CD4-positive, alpha-beta T cell treated with Interleukin-1 beta for 1 hour (primary cell): ENCODE measurements around the gene KIF6.
"Not testable (repeated sequence)": the region's sequence is repeated elsewhere in the genome, so short reads cannot be mapped to it uniquely, and the experiment has no call there.

Experiments used
- DNase-seq, 2 donors: peaks; one replicate each; pipeline ENCODE4 v3.0.0-alpha.2; 2020 to 2022

The KIF6 gene

DNA sequence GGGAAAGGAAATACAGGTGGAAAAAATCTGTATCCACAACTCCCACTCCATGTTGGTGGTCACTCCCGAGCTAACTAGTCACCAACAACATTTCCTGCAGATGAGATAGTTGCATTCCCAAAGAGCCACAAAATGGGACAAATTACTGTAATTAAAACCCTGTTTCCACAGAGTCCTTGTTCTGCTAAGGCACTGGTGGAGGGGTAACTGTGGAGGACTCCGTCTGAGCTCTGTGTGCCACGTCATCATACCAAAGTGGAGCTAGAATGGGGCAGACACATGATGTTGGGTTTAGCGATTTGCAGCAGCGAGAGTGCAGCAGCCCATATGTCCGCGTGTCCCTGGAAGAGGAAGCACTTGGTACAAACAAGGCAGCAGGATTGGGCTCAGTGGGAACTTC, 230.2 kb downstream of the KIF6 start:
- DNase-seq: no peak

DNA sequence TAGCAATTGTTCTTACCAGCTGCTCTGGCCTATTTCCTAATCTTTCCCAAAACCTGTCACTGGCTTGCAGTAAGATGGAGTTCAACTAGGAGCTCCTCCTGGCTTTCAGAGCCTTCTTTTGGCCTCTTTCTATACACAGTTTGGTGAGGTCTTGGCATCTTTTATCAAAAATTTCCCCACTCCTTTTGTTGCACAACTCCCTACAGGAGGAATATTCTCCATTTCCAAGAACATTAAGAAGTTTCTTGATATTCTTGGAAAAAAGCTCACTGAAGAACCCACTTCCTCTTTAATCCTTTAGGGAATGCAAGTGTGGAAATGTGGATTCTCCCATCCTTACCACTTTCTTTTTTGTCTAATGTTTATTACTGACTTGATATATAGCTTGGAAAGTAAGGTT, 231.4 kb downstream of the KIF6 start:
- no peak for DNase-seq

DNA sequence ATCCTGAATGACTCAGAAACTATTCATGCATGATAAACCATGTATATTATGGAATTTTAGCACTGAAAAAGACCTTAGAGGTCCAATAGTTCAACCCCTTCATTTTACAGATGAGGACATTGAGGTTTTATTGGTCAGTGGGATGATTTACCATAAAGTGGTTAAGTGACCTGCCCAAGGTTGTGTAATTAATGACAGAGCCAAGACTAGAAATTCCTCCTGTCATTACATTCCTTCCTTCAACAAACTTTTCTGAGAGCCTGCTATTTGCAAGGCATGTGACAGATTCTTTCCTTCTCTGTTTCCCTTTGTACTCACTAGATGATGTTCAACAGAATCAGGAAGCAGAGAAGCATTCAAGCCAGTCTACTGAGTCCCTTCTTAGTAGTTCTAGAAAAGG, 232.0 kb downstream of the KIF6 start:
- DNase-seq: no peak

DNA sequence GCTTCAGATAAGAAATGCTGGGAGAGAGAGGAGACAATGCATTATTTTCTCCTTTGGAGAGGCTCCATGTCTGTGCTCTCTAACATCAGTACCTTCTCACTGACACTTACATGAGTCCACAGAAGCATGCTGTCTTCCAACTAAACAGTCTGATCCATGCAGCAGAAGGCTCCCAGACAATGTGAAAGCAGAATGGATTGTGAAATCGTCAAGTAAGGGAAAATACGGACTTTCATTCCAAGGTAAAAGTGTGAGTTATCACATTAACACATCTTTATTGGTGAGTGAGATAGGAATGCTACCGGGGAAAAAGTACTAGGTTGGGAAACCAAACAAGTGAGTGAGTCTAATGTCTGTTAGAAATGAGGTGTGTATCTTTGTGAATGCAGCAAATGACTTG, 235.1 kb downstream of the KIF6 start:
- DNase-seq: no peak

DNA sequence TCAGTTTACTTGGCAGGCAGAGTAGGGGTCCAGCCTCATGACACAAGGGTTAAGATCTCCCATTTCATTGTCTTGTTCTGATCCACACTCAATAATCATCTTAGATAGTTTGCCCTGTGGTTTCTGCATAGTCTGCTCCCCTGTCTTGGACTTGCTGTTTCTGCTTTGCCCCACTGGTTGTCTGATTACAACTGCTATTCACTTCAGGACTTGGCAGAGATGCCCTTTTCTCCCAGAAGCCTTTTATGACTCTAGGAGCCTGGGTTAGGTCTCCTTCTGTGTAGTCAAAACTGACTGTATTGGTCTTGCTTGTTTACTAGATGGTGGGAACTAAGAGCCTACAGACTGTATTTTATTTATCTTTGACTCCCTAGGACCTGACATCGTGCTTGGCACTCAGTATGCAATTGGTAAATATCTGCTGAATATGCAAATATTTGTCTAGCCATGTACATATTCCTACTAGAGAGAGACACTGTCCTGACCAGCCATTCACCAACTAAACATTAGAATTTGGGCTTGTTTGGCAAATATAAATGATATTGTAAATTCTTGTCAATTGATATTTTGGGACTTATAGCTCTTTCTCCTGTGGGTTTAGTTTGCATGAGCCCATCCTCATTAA, 236.8 kb downstream of the KIF6 start:
- DNase-seq: no peak

DNA sequence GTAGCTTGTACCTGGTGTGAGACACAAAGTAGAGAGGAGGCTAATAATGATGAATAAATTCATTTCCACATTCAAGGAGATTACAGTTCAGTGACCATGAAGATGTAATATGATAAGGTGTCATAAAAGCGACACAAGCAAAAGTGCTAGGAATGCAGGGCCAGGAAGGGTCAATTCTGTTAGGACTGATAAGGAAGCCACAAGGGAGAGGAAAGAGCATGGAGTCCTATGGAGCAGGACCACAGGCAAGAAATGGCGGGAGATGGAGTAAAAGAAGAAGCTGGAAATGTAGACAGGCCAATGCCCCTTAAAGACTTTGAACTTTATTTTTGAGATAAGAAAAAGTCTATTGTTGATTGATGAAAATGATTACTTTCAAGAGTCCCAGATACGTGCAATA, 240.9 kb downstream of the KIF6 start:
- no peak for DNase-seq

DNA sequence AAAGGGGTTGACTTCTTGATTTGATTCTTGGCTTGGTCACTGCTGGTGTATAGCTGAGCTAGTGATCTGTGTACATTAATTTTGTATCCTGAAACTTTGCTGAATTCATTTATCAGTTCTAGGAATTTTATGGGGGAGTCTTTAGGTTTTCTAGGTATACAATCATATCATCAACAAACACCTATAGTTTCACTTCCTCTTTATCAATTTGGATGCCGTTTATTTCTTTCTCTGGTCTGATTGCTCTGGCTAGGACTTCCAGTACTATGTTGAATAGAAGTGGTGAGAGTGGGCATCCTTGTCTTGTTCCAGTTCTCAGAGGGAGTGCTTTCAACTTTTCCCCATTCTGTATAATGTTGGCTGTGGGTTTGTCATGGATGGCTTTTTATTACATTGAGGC, 245.4 kb downstream of the KIF6 start:
- DNase-seq: not testable (repeated sequence)

DNA sequence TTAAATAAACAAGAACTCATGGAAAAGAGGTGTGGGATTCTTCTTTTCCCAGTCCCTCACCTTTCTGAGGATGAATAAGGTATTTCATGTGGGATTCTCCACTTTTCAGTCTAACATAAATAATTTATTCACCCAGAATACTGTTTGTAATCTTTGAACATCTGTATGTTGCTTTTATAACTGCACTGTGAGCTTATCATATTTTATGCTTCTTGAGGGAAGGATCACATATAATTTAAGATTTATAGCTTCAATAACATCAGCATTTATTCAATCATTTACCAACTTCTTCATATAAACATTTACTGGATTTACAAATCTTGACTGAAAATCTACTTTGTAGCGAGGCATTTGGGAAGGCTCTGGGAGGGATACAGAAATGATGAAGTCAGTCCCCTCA, 248.5 kb downstream of the KIF6 start:
- DNase-seq: no peak

DNA sequence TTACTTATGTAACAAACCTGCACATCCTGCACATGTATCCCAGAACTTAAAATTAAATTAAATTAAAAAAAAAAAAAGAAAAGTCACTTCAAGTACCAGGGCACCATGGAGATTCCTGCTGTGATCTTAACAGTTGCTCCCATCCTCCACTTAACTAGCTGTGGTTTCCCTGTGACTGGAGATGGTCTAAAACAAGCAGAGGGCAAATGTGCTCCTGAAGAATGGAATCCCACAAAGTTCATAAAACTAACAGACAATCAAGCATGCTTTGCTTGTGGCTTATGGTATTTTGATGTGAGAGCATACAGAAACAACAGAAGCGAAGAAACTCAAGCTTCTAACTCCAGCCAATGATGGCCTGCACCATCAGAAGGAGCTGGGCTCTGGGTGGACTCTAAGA, 249.1 kb downstream of the KIF6 start:
- no peak for DNase-seq

DNA sequence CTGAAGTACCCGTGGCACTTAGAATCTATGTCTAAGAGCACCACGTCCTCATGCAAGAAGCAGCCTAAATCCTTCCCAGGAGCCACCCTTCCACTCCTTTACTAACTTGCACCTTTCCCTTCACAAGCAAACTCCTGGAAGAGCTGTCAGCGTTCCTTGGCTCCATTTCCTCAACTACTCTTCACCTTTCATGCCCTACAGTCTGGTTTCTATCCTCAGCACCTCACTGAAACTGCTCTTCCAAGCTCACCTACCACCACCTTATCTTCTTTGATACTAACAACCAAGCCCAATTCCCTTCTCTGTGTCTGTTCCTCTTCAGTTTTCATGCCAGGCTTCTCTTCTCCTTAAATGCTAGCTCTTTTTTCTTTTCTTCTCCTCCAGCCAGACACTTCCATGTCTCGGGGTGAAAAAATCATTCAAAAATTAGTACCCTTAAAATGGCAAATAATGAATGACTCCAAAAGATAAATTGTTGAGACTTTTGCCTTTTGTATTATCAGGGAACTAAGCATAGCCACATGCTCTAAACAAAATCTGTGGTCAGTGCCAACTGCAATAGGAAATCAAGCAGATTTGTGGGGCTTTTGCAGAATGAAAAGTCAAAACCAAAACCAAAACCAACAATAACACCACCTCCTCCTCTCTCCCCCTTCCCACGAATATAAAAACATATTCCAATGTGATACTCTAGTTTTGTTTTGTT, 253.1 kb downstream of the KIF6 start:
- DNase-seq: no peak

DNA sequence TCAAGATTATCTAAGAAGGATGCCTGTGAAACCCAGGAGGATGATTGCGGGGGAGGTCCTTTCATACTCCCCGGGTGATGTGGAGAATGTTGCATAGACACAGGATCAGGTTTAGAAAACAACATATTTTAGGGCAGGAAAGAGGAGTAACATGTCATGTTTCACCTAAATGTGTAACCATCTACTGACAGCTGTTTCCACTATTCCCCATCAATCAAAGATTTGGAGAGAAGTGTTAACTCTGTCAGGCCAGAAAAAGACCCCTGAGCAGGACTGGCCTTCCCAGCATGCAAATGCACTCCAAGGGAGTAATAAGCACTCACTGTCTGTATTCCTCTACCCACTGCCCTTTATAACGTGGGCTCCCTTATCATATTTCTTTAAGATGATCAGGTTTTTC, 254.7 kb downstream of the KIF6 start:
- DNase-seq: no peak

DNA sequence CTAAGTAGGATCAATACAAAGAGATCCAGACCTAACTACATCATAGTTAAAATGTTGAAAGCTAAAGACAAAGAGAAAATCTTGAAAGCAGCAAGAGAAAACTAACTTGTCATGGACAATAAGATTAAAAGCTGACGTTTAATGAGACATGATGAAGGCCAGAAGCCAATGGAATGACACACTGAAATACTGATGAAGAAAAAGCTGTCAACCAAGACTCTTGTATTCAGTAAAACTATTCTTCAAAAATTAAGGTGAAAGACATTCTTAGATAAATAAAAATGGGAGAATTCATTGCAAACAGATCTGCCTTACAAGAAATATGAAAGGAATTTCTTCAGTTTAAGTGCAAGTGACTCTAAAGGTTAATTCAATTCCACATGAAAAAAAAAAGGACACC, 256.8 kb downstream of the KIF6 start:
- no peak for DNase-seq

DNA sequence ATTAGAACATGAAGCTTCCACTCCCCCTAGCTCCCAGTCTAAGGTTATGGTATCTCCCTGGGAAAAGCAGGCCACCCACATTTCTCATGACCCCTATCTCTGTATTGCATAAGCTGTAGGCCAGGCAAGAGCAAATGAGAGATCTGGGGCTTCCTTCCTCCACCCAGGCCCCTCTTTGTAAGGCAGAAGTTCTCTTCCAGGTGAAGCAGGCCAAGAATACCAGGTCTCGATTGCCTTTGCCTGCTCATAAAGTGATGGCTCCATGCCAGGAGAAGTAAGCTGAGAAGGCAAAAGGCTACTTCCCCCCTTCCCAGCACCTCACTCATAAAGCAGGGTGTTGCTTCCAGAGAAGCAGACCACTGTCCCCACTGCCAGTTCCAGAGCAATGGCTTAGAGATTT, 258.6 kb downstream of the KIF6 start:
- DNase-seq: no peak

DNA sequence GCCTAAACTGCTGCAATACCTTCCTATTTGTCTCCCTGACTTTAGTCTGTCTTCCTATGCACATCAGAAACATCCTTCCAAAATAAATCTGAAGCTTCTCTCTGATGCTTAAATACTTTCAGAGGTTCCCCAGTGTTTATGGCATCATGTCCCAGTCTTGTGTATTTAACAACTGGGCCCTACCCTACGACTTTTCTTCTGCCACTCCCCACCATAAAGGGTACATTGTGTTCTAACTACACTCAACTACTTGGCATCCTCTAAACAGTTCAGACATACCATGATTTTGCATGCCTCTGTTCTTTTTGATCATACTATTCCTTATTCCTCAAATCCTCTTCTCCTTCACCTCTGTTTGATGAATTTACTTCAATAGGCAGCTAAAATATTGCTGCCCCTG, 259.7 kb downstream of the KIF6 start:
- no peak for DNase-seq

DNA sequence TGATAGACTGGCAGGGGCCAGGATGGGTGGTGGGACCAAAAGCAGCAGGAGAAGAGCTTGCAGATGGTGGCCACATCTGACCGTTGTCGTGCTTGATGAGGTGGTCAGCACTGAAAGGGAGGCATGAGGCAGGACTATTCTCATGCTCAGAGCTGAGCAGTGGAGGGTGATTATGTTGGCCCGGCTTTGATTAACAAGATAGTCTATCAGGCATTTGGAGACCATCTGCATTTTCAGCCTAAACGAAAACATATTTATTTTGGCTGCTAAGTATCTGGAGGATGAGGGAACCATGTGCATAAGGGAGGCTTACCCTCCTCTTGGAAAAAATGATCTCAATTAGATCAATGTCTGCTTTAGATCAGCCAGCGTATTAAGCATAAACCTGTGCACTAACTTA, 261.1 kb downstream of the KIF6 start:
- no peak for DNase-seq

DNA sequence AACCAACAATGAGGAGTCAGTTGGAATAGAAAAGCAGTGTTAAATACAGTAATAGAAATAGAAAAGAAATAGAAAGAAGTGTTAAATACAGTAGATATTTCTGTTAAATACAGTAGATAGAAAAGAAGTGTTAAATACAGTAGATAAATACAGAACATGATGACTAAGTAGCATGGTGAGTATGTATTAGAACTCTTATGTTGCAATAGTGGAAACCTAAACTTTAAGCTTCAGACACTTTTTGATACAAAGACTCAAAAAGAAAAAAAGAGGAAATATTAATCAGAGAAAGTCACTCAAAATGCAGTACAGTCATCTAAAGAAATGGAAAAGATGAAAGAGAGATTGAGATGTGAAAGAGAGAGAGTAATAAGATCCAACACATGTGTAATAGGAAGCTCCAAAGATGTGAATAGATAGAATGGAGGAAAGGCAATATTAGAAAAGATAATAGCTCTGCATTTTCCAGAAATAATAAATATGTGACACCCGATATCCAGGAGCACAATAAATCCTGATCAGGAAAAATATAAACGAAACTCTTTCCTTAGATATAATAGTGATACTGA, 271.2 kb downstream of the KIF6 start:
- no peak for DNase-seq

DNA sequence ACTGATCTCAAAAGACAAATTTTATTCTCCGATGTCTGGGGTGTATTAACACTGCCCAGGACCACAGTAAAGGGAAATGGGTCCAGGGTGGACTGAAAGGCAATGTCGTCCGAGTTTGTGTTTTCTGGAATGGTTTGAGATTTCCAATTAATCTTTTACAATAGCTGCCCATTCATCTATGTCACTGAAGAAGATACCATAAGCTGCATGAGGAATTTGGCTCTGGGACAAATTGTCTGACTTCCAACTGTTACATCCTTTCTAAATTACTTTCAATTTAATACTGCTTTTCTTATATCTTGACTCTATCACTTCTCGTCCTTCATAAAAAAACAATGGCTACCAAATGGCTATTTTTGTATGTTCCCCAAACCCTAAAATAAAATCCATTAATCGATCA, 272.0 kb downstream of the KIF6 start:
- no peak for DNase-seq

DNA sequence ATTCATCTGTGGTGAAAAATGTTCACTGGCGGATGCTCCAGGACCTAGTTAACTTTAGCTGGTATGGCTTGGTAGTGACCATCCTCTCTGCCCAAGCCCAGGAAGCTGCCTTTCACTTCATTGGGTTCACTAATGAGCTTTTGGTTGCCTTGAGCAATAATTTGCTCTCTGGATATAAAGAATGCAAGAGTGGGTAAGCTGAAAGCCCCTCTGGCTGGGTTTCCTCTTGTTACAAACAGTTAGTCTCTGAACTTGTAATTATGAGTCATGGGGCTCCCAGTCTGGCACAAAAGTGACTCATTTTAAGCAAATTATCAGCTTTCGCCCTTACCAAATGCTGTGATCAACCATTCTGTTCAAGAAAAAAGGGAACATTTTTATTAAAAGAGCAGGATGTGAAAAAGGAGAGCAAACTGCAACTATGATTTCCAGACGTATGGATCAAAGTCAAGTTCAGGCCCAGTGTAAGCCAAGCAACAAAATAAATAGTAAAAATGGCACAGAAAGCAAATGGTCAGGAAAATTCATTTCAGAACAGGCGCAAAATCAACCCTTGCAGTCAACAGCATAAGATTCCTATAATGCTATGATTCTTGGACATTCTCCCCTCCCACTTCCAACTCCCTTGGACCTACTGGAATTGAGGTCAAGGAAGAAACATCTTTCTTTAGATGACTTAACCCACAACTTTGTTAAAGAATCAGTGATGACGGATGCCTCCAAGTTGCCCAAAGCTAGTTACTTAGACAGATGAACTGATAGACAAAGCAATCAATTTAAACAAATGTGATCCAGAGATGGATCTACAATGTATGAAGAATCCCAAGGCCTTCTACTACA, 272.7 kb downstream of the KIF6 start:
- no peak for DNase-seq

DNA sequence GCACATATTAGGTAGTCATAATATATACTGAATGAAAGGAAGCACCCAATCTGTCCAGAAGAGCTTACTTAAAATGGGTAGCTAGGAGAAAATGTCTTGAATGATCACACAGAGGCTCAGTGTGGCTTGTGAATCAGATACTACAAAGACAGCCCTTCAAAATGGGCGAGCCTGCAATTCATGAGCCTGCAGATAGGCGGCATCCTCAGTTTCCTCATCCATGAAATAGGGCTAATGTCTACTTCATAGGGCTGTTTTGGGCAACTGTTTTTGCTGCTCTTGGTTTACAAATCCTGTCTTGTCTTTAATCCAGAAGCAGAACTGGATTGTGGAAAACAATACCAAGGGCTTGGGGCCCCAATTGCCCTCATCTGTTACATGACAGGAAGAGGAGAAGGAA, 273.4 kb downstream of the KIF6 start:
- no peak for DNase-seq

DNA sequence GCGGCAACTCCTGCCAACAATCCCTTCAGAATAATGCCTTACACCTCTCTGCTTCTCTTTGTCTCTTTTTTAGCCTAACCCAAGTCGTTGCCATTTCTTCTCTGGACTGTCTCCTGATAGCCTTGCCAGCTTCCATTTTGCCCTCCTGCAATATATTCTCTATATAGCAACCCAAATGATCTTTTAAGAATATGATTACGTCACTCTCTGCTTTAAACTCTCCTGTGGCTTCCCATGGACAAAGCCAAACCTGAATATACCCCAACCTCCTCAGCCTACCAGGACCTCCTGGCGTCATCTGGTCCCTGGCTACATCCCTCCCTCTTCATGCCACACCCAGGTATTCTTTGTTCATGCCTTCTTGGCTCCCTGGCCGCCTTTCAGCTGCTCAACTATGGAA, 276.2 kb downstream of the KIF6 start:
- no peak for DNase-seq

DNA sequence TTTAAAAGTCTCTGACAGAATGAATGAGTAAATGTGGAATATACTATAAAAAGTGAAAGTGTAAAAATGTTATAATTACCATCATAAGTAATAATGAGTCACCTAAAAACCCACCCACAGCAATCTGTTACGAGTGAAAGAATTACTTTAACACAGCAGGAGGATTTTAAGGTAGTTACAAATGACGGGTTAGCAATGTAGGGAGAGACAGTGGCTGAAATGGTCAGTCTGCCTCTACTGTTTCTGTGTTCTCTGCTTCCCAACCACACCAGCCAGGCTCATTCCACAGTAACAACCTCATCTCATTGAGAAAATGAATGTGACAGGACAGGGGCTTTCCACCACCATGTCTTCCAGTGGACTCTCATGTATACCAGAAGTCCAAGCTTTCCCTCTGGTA, 278.3 kb downstream of the KIF6 start:
- no peak for DNase-seq

DNA sequence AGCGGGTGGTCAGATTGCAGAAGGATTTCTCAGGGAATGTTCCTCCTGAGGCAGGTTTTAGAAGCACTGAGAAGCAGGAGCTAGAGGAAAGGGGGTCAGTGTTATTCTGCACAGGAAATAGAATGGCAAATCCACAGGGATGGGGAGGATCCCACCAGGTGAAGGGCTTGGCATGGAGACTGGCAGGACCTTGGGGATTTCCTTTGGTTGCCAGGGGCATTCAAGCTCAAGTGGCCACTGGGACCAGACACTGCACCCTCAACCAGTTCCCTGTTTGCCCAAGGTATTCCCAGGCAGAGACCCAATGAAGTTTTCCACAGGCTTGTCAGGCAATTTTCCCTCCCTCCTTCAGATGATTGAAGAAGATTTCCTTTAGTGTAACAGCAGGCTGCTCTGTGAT, 279.5 kb downstream of the KIF6 start:
- DNase-seq: no peak

DNA sequence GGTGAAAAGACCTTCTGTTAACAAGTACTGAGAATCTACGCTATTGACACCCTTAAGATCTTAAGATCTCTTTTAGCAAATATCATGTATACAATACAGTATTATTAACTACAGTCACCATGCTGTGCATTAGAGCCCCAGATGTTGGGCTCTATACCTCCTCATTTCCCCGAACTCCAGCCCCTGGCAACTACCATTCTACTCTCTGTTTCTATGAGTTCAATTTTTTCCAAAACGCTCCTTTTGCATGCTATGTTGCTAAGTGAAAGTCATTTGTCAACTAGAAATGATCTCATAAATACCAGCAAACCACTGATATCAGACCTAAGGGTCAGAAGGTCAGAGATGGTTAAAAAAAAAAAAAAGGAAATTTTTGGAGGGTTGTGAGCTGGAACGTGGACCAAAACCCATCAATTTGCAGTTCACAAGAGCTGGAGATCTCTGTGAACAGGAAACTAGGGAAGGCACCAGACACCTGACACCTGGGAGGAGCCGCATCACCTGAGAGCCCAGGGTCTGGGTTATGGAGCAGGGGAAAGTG, 280.7 kb downstream of the KIF6 start:
- DNase-seq: no peak

DNA sequence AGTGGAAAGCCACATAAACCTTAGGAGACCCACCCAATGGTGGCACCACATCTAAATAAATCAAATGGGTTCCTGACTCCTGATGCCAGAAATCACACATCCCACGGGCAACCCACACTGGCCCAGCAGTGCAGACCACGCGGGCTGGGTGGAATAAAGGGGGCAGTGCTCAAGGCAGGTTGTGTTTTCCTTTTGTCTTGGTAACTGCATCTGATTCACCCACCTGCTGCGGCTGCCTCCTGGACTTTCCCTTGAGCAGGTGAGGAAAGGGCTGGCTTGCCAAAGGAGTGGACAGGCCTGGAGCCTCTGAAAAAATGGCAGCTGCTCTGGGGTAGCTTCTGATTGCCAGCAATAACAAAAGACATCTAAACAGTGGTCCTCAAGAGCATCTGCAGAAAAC, 283.2 kb downstream of the KIF6 start:
- no peak for DNase-seq
